Panc1 (cell line): ENCODE results near the gene MAPRE2.

Source experiments
- CTCF ChIP-seq: fragments of 450-650 bp; IDR thresholded peaks from 2 replicates; pipeline ENCODE4 v1.5.1; 2017; ENCODE audit warnings: mild to moderate bottlenecking
- POLR2AphosphoS5 ChIP-seq: IDR thresholded peaks from 2 replicates; pipeline ENCODE4 v1.6.1; 2012; ENCODE audit warnings: mild to moderate bottlenecking, low read depth, low read length, moderate library complexity

GRCh38 chr18:35050028-35050546, 8.9 kb downstream of the MAPRE2 start:
- TF ChIP-seq CTCF (no peak), POLR2AphosphoS5 (no peak)
